Transverse colon (tissue), 4 donors: ENCODE data around the gene MAST4. TPM values are rescaled to one million over a fixed set of nuclear protein-coding genes. Genes with fewer than 3 reads are reported as not detected.

Experiments
- DNase-seq: peaks from one replicate; pipeline ENCODE4 v3.0.0-alpha.2; 2019
- H3K27ac ChIP-seq, 4 donors: fragments of 200-600 bp; sonication (generic); 2 replicates each; pipeline ENCODE4 v1.5.1; 2016 to 2018; ENCODE audit warnings: inconsistent platforms in 4 of 4
- H3K27me3 ChIP-seq: fragments of 200-600 bp; sonication (generic); 2 replicates; pipeline ENCODE4 v1.5.1; 2017; ENCODE audit warnings: inconsistent platforms
- H3K36me3 ChIP-seq, 4 donors: fragments of 200-600 bp; sonication (generic); 2 replicates each; pipeline ENCODE4 v1.5.1; 2017 to 2019; ENCODE audit warnings: inconsistent platforms in 4 of 4
- H3K4me1 ChIP-seq, 4 donors: fragments of 200-600 bp; sonication (generic); 2 replicates each; pipeline ENCODE4 v1.5.1; 2017 to 2020; ENCODE audit warnings: inconsistent platforms in 4 of 4
- H3K4me3 ChIP-seq, 4 donors: fragments of 200-600 bp; sonication (generic); 1 replicate in 1 of 4; 2 replicates in 3 of 4; pipeline versions ENCODE4 v1.5.1 to v1.6.1; 2017 to 2019; ENCODE audit warnings: inconsistent platforms in 4 of 4
- H3K9me3 ChIP-seq, 2 donors: fragments of 200-600 bp; sonication (generic); 2 replicates each; pipeline ENCODE4 v1.5.1; 2017 to 2019; ENCODE audit warnings: inconsistent platforms in 2 of 2
- CTCF ChIP-seq, 5 experiments: fragments of 200-600 bp in 3 of 5; fragments of 450-650 bp in 2 of 5; sonication (generic) in 3 of 5; IDR thresholded peaks; 1 replicate in 2 of 5; 2 replicates in 3 of 5; pipeline ENCODE4 v1.5.1; 2016 to 2017; ENCODE audit warnings: antibody characterized with exemption in 5 of 5, inconsistent platforms in 3 of 5, mild to moderate bottlenecking in 2 of 5, moderate library complexity in 1 of 5
- EP300 ChIP-seq: sonication (generic); formaldehyde crosslinking; IDR thresholded peaks from one replicate; pipeline ENCODE4 v1.6.1; 2017; ENCODE audit warnings: antibody characterized with exemption, low read depth
- POLR2A ChIP-seq: fragments of 450-650 bp; IDR thresholded peaks from one replicate; pipeline ENCODE4 v1.6.1; 2016; ENCODE audit warnings: antibody characterized with exemption, mild to moderate bottlenecking, moderate library complexity
- POLR2AphosphoS5 ChIP-seq, 3 donors: sonication (generic); formaldehyde crosslinking; IDR thresholded peaks; one replicate each; pipeline ENCODE4 v1.6.1; 2016; ENCODE audit warnings: antibody characterized with exemption in 3 of 3
- WGBS, 2 donors: methylation state at CpG; one replicate each; pipeline ENCODE4 v1.1.5; 2018; ENCODE audit warnings: low coverage in 1 of 2; 5-methylcytosine and 5-hydroxymethylcytosine counted together
- in situ Hi-C, 4 donors: fragments of 200-750 bp; cut with MboI; loops; one replicate each; pipeline versions ENCODE4 v1.15.0 to v1.15.1; 2017; ENCODE audit warnings: low sequenced_read_pairs in 3 of 4, low pct_ligation_motif_present in 1 of 4, low pct_unique_long_range_greater_than_20kb in 1 of 4
- intact Hi-C: fragments of 100-400 bp; cut with DNase I; formaldehyde crosslinking; loops from one replicate; pipeline ENCODE4 v1.15.1; 2023; ENCODE audit warnings: low total_unique reads
- total RNA-seq, 4 donors: library from RNA; depleted of rRNA; stranded (reverse); fragments of >200 nt; gene quantifications; one replicate each; pipeline ENCODE4 v1.1.0, GENCODE V29; 2016

MAST4 gene
- total RNA-seq, 4 donors from 2014 or later, result 20.3 to 46.8 (median 35.4) TPM

- intact Hi-C loops (no loop called here), in situ Hi-C loops (no loop called here)
- Histone ChIP-seq H3K4me3 (no peak overlapping the region), H3K9me3 (no peaks in the 10 kb centered on the region), H3K27me3 (no peaks in the 10 kb centered on the region), H3K27ac (no peak overlapping the region), H3K4me1 (no peaks in the 10 kb centered on the region), H3K36me3 (no peaks in the 10 kb centered on the region)
- no peak for DNase-seq
- TF ChIP-seq CTCF (IDR thresholded peaks at IDR 0.05) (no peak), POLR2AphosphoS5 (IDR thresholded peaks at IDR 0.05) (no peak)
- 90 to 96% methylated on average over 2 of the region's 2 CpGs for WGBS, 2 donors
Observed at GRCh38 chr5:66939094-66939493, 342.9 kb downstream of the MAST4 start.

- DNase-seq, result no peak
- Histone ChIP-seq H3K4me3 (no peak overlapping the region), H3K36me3 (no peaks in the 10 kb centered on the region), H3K4me1 (no peaks in the 10 kb centered on the region), H3K9me3 (no peaks in the 10 kb centered on the region), H3K27me3 (no peaks in the 10 kb centered on the region), H3K27ac (no peak overlapping the region)
- intact Hi-C loops (no loop called here), in situ Hi-C loops (no loop called here)
- TF ChIP-seq CTCF (IDR thresholded peaks at IDR 0.05) (no peak), EP300 (no peak), POLR2AphosphoS5 (IDR thresholded peaks at IDR 0.05) (no peak), POLR2A (no peak)
- WGBS, 2 donors, result 73 to 74% methylated on average over 3 to 7 of the region's 7 CpGs
Observed at GRCh38 chr5:66945389-66946349, 349.5 kb downstream of the MAST4 start.

- H3K4me1 ChIP-seq, result no peaks in the 10 kb centered on the region
- intact Hi-C loops (no loop called here), in situ Hi-C loops (no loop called here)
- no peak overlapping the region for H3K4me3 ChIP-seq
- no peaks in the 10 kb centered on the region for H3K27me3 ChIP-seq
- H3K9me3 ChIP-seq, result no peaks in the 10 kb centered on the region
- WGBS, 2 donors, result 84 to 86% methylated on average over 2 to 4 of the region's 4 CpGs
- no peak for DNase-seq
- H3K36me3 ChIP-seq, result no peaks in the 10 kb centered on the region
- no peak overlapping the region for H3K27ac ChIP-seq
- TF ChIP-seq POLR2AphosphoS5 (IDR thresholded peaks at IDR 0.05) (no peak), POLR2A (no peak), CTCF (IDR thresholded peaks at IDR 0.05) (no peak), EP300 (no peak)
Observed at GRCh38 chr5:66947458-66947857, 351.3 kb downstream of the MAST4 start.

- WGBS, 2 donors, result 82 to 95% methylated on average over 2 to 4 of the region's 4 CpGs
- TF ChIP-seq POLR2AphosphoS5 (IDR thresholded peaks at IDR 0.05), result no peak
- TF ChIP-seq CTCF (IDR thresholded peaks at IDR 0.05), result no peak
- TF ChIP-seq POLR2A, result no peak
- TF ChIP-seq EP300, result no peak
Observed at GRCh38 chr5:66949066-66949465, 352.9 kb downstream of the MAST4 start.

More at GRCh38 chr5:66949066-66949465, 352.9 kb downstream of the MAST4 start:
- Histone ChIP-seq H3K27ac (no peak overlapping the region), H3K9me3 (no peaks in the 10 kb centered on the region), H3K27me3 (no peaks in the 10 kb centered on the region), H3K36me3 (no peaks in the 10 kb centered on the region), H3K4me3 (no peak overlapping the region), H3K4me1 (no peaks in the 10 kb centered on the region)
- no peak for DNase-seq
- in situ Hi-C loops, result no loop called here
- intact Hi-C loops, result no loop called here
